ENCODE measurements around the gene KLKB1.

KLKB1 gene

GRCh38 chr4:186221624-186222023, 5.7 kb upstream of the KLKB1 start:
- no peak for TF ChIP-seq CTCF (IDR thresholded peaks at IDR 0.05; ENCODE audit: control extremely low read depth, extremely low read depth, low read depth, missing control alignments)
- ChIA-PET POLR2A (no interaction called here), CTCF (no interaction called here)
- DNase-seq (ENCODE audit: extremely low spot score): no peak

- ChIA-PET POLR2A (no interaction called here), CTCF (no interaction called here)
- no peak for DNase-seq (ENCODE audit: extremely low spot score)
- TF ChIP-seq CTCF (IDR thresholded peaks at IDR 0.05; ENCODE audit: control extremely low read depth, extremely low read depth, low read depth, missing control alignments): no peak
Measured at GRCh38 chr4:186225848-186226247, 1.5 kb upstream of the KLKB1 start.

GRCh38 chr4:186226521-186227189, 652 bp upstream of the KLKB1 start:
- POLR2A ChIA-PET: no interaction called here

GRCh38 chr4:186227744-186228513, 622 bp downstream of the KLKB1 start:
- POLR2A ChIA-PET: no interaction called here
- DNase-seq (ENCODE audit: extremely low spot score): no peak
- CTCF ChIA-PET: no interaction called here
- no peak for TF ChIP-seq CTCF (IDR thresholded peaks at IDR 0.05; ENCODE audit: control extremely low read depth, extremely low read depth, low read depth, missing control alignments)

More at GRCh38 chr4:186226521-186227189, 652 bp upstream of the KLKB1 start:
- no peak for DNase-seq (ENCODE audit: extremely low spot score)
- no peak for TF ChIP-seq CTCF (IDR thresholded peaks at IDR 0.05; ENCODE audit: control extremely low read depth, extremely low read depth, low read depth, missing control alignments)
- CTCF ChIA-PET: no interaction called here

GRCh38 chr4:186228514-186228894, 1.2 kb downstream of the KLKB1 start:
- no peak for DNase-seq (ENCODE audit: extremely low spot score)
- CTCF ChIA-PET: no interaction called here
- POLR2A ChIA-PET: no interaction called here
- no peak for TF ChIP-seq CTCF (IDR thresholded peaks at IDR 0.05; ENCODE audit: control extremely low read depth, extremely low read depth, low read depth, missing control alignments)

- TF ChIP-seq CTCF (IDR thresholded peaks at IDR 0.05; ENCODE audit: control extremely low read depth, extremely low read depth, low read depth, missing control alignments): no peak
- DNase-seq (ENCODE audit: extremely low spot score): no peak
- CTCF ChIA-PET: no interaction called here
- POLR2A ChIA-PET: no interaction called here
Measured at GRCh38 chr4:186234367-186234766, 7.1 kb downstream of the KLKB1 start.

Measured in GM10248 (cell line).